Gastroesophageal sphincter (tissue), 4 donors: ENCODE data around the gene CDC42BPG. TPM values are rescaled to one million over a fixed set of nuclear protein-coding genes. Genes with fewer than 3 reads are reported as not detected.
A peak's percentile ranks its signal among the peaks of the same experiment; 100 is the strongest.

ENCODE experiments used
- ATAC-seq: fragments of 150-250 bp; one replicate; pipeline ENCODE4 v1.9.1; 2016; ENCODE audit warnings: mild to moderate bottlenecking, moderate library complexity
- H3K27ac ChIP-seq, 4 donors: fragments of 200-600 bp; sonication (generic) in 3 of 4; 1 replicate in 3 of 4; 2 replicates in 1 of 4; pipeline ENCODE4 v1.5.1; 2016 to 2019
- H3K27me3 ChIP-seq: fragments of 200-600 bp; sonication (generic); one replicate; pipeline ENCODE4 v1.5.1; 2019
- H3K36me3 ChIP-seq, 2 donors: fragments of 200-600 bp; sonication (generic); one replicate each; pipeline ENCODE4 v1.5.1; 2019; ENCODE audit warnings: control low read depth in 1 of 2
- H3K4me1 ChIP-seq, 3 donors: fragments of 200-600 bp; sonication (generic); 1 replicate in 2 of 3; 2 replicates in 1 of 3; pipeline ENCODE4 v1.5.1; 2016 to 2019; ENCODE audit warnings: control low read depth in 2 of 3
- H3K4me3 ChIP-seq, 2 donors: fragments of 200-600 bp; sonication (generic); one replicate each; pipeline ENCODE4 v1.5.1; 2019; ENCODE audit warnings: mild to moderate bottlenecking in 1 of 2, moderate library complexity in 1 of 2
- H3K9me3 ChIP-seq, 3 donors: fragments of 200-600 bp; sonication (generic); one replicate each; pipeline ENCODE4 v1.5.1; 2017 to 2019; ENCODE audit warnings: control low read depth in 2 of 3
- EP300 ChIP-seq: sonication (generic); formaldehyde crosslinking; IDR thresholded peaks from one replicate; pipeline ENCODE4 v1.6.1; 2017; ENCODE audit warnings: antibody characterized with exemption, mild to moderate bottlenecking
- POLR2A ChIP-seq, 2 donors: fragments of 450-650 bp; IDR thresholded peaks; one replicate each; pipeline ENCODE4 v1.6.1; 2017; ENCODE audit warnings: antibody characterized with exemption in 2 of 2, mild to moderate bottlenecking in 2 of 2, moderate library complexity in 1 of 2
- POLR2AphosphoS5 ChIP-seq: sonication (generic); formaldehyde crosslinking; IDR thresholded peaks from one replicate; pipeline ENCODE4 v1.6.1; 2017; ENCODE audit warnings: antibody characterized with exemption
- whole genome bisulfite sequencing, 2 donors: methylation state at CpG; one replicate each; pipeline ENCODE4 v1.1.5; 2018; ENCODE audit warnings: low coverage in 1 of 2; 5-methylcytosine and 5-hydroxymethylcytosine counted together
- total RNA-seq, 4 donors: library from RNA; depleted of rRNA; stranded (reverse); fragments of >200 nt; gene quantifications; one replicate each; pipeline ENCODE4 v1.1.0, GENCODE V29; 2016
- TF ChIP-seq, protein P1 (sequence below), 4 experiments: fragments of 200-600 bp in 2 of 4; fragments of 450-650 bp in 2 of 4; sonication (generic) in 1 of 4; IDR thresholded peaks; one replicate each; pipeline ENCODE4 v1.5.1; 2017 to 2019; ENCODE audit warnings: antibody characterized with exemption in 4 of 4, mild to moderate bottlenecking in 2 of 4, moderate library complexity in 2 of 4

Gene CDC42BPG
- total RNA-seq, 4 donors from 2014 or later, result 0.08 to 0.94 (median 0.22) TPM

- TF ChIP-seq POLR2A (IDR thresholded peaks at IDR 0.05) (no peak), POLR2AphosphoS5 (no peak), EP300 (no peak)
- TF ChIP-seq, protein P1, sequence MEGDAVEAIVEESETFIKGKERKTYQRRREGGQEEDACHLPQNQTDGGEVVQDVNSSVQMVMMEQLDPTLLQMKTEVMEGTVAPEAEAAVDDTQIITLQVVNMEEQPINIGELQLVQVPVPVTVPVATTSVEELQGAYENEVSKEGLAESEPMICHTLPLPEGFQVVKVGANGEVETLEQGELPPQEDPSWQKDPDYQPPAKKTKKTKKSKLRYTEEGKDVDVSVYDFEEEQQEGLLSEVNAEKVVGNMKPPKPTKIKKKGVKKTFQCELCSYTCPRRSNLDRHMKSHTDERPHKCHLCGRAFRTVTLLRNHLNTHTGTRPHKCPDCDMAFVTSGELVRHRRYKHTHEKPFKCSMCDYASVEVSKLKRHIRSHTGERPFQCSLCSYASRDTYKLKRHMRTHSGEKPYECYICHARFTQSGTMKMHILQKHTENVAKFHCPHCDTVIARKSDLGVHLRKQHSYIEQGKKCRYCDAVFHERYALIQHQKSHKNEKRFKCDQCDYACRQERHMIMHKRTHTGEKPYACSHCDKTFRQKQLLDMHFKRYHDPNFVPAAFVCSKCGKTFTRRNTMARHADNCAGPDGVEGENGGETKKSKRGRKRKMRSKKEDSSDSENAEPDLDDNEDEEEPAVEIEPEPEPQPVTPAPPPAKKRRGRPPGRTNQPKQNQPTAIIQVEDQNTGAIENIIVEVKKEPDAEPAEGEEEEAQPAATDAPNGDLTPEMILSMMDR (IDR thresholded peaks at IDR 0.05), result no peak
- WGBS, 2 donors, result 80 to 88% methylated on average over 7 to 9 of the region's 11 CpGs
- H3K27me3 ChIP-seq, result no peaks in the 10 kb centered on the region
- peaks cover 0 to 31% of the 10 kb centered on the region in 2 donors for H3K36me3 ChIP-seq
- no peaks in the 10 kb centered on the region for H3K9me3 ChIP-seq
- no peak overlapping the region for H3K4me3 ChIP-seq
- peaks cover 0 to 25% (median 15%) of the 10 kb centered on the region in 3 donors for H3K4me1 ChIP-seq
- ATAC-seq, result no peak
- no peak overlapping the region for H3K27ac ChIP-seq
These were observed 48.0 kb upstream of the CDC42BPG start for GRCh38 chr11:64892411-64892831.

- peaks cover 0 to 29% (median 15%) of the 10 kb centered on the region in 3 donors for H3K4me1 ChIP-seq
- WGBS, 2 donors, result 83 to 91% methylated on average over 4 of the region's 5 CpGs
- TF ChIP-seq EP300, result no peak
- no peak for TF ChIP-seq POLR2AphosphoS5
- TF ChIP-seq, protein P1 (IDR thresholded peaks at IDR 0.05), result no peak
- TF ChIP-seq POLR2A (IDR thresholded peaks at IDR 0.05), result no peak
- no peak for ATAC-seq
- H3K27ac ChIP-seq, result no peak overlapping the region
- no peaks in the 10 kb centered on the region for H3K27me3 ChIP-seq
- H3K9me3 ChIP-seq, result no peaks in the 10 kb centered on the region
- peaks cover 0 to 25% of the 10 kb centered on the region in 2 donors for H3K36me3 ChIP-seq
- H3K4me3 ChIP-seq, result no peak overlapping the region
These were observed 47.4 kb upstream of the CDC42BPG start for GRCh38 chr11:64891880-64892279.

GRCh38 chr11:64891215-64891848 lies 46.9 kb upstream of the CDC42BPG start:
- no peak for ATAC-seq
- WGBS, 2 donors, result 100% methylated on average over 4 of the region's 25 CpGs; no CpG with 5 or more reads in 1 of the 2 donors
- Histone ChIP-seq H3K9me3 (no peaks in the 10 kb centered on the region), H3K27ac (no peak overlapping the region), H3K4me1 (peaks cover 0 to 29% (median 15%) of the 10 kb centered on the region in 3 donors), H3K36me3 (peaks cover 0 to 20% of the 10 kb centered on the region in 2 donors), H3K27me3 (no peaks in the 10 kb centered on the region), H3K4me3 (no peak overlapping the region)
- TF ChIP-seq EP300 (no peak), POLR2A (IDR thresholded peaks at IDR 0.05) (no peak)

GRCh38 chr11:64890522-64890939 lies 46.1 kb upstream of the CDC42BPG start:
- no peak overlapping the region for H3K4me3 ChIP-seq
- no peaks in the 10 kb centered on the region for H3K9me3 ChIP-seq

DNA sequence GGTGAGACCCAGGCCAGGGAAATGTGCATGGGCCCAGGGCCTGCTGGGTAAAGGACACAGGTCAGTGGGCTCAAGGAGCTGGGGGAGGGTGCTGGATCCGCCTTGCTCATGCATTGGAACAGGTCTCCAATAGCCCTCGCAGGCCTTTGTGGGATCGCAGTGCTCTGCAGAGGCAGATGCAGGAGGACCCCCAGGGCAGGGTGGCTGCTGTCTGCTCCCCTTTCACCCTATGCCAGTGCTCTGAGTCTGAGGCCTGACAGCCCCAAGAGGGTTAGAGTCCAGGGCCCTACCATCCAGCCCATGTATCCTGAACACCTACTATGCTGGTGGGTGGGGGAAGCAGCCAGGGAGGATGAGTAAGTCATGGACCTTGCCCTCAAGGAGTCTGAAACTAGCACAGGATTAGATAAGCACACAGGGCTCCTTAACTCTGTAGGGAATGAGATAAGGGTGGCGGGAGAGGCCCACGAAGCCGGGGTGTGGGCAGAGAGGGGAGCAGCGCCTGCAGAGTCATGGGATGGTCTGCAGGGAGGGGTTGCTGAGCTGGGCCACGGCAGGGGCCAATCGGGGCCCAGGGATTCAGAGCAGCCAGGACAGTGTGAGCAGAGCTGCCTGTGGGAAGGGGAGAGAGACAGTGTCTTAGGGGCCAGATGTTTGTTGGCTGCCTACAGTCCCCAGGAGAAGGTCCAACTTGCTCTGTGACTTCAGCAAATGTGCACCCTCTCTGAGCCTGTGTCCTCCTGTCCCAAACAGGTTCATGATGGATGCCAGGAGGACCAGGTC lies 44.5 kb upstream of the CDC42BPG start:
- H3K4me1 ChIP-seq, result peaks cover 0 to 22% (median 12%) of the 10 kb centered on the region in 3 donors
- WGBS, 2 donors, result 80 to 83% methylated on average over 6 to 7 of the region's 9 CpGs
- H3K4me3 ChIP-seq, result no peak overlapping the region
- H3K27ac ChIP-seq, result peak overlapping the region in 1 of 4 donors; percentile 83
- H3K27me3 ChIP-seq, result no peaks in the 10 kb centered on the region
- no peaks in the 10 kb centered on the region for H3K36me3 ChIP-seq
- no peak for ATAC-seq
- no peaks in the 10 kb centered on the region for H3K9me3 ChIP-seq
- TF ChIP-seq, protein P1 (IDR thresholded peaks at IDR 0.05), result no peak
- TF ChIP-seq POLR2A (IDR thresholded peaks at IDR 0.05) (no peak), EP300 (no peak), POLR2AphosphoS5 (no peak)

More at GRCh38 chr11:64890522-64890939, 46.1 kb upstream of the CDC42BPG start:
- peaks cover 0 to 12% of the 10 kb centered on the region in 2 donors for H3K36me3 ChIP-seq
- H3K27ac ChIP-seq, result no peak overlapping the region
- no peaks in the 10 kb centered on the region for H3K27me3 ChIP-seq
- no peak for ATAC-seq
- TF ChIP-seq, protein P1 (IDR thresholded peaks at IDR 0.05), result no peak
- TF ChIP-seq POLR2AphosphoS5, result no peak
- no peak for TF ChIP-seq EP300
- no peak for TF ChIP-seq POLR2A (IDR thresholded peaks at IDR 0.05)
- WGBS, 2 donors, result 92 to 100% methylated on average over 2 to 3 of the region's 7 CpGs
- peaks cover 0 to 29% (median 15%) of the 10 kb centered on the region in 3 donors for H3K4me1 ChIP-seq
